HEK293 (cell line): ENCODE measurements around the gene TCOF1.

Experiments
- CTCF ChIA-PET: fragments of 350-600 bp; formaldehyde crosslinking; extraction: SDS; loops from one replicate; lab custom pipeline; 2021; ENCODE audit warnings: antibody characterized with exemption; lab: Yijun Ruan, JAX
- POLR2A ChIA-PET: fragments of 300-600 bp; formaldehyde crosslinking; extraction: SDS; loops from one replicate; lab custom pipeline; 2020; ENCODE audit warnings: antibody characterized with exemption, inconsistent platforms; lab: Yijun Ruan, JAX
- H3K27ac ChIP-seq: fragments of 200-500 bp; sonication (Bioruptor generic); 2 replicates; pipeline ENCODE4 v1.5.1; 2014; ENCODE audit warnings: low read depth, low read length, control low read depth, inconsistent platforms; ENCODE audit errors: extremely low read depth
- H3K36me3 ChIP-seq, 2 experiments: fragments of 200-500 bp in 1 of 2; sonication (Bioruptor generic) in 1 of 2; 1 replicate in 1 of 2; 2 replicates in 1 of 2; pipeline ENCODE4 v1.5.1; 2014 to 2017; ENCODE audit warnings: inconsistent platforms in 2 of 2, low read length in 2 of 2; ENCODE audit not compliant: control insufficient read depth in 2 of 2, insufficient read depth in 1 of 2
- H3K4me1 ChIP-seq: fragments of 200-500 bp; sonication (Bioruptor generic); 2 replicates; pipeline ENCODE4 v1.5.1; 2014; ENCODE audit warnings: mild to moderate bottlenecking, low read length, inconsistent platforms; ENCODE audit not compliant: control insufficient read depth, insufficient read depth
- H3K4me3 ChIP-seq: 2 replicates; pipeline ENCODE4 v1.5.1; 2011; ENCODE audit warnings: low read depth, mild to moderate bottlenecking, control low read depth, low read length, moderate library complexity
- H3K9me3 ChIP-seq: fragments of 200-500 bp; sonication (Bioruptor generic); 2 replicates; pipeline ENCODE4 v1.5.1; 2014; ENCODE audit warnings: low read depth, low read length, inconsistent platforms; ENCODE audit not compliant: control insufficient read depth, insufficient read depth
- HOXC10 ChIP-seq: sonication (generic); formaldehyde crosslinking; IDR thresholded peaks from 2 replicates; pipeline ENCODE4 v1.8.1; 2023; ENCODE audit warnings: mild to moderate bottlenecking, missing genetic modification reagents
- HOXD13 ChIP-seq: sonication (generic); formaldehyde crosslinking; IDR thresholded peaks from 2 replicates; pipeline ENCODE4 v1.8.0; 2022; ENCODE audit warnings: missing genetic modification reagents, borderline replicate concordance
- KLF16 ChIP-seq: fragments of 450-650 bp; formaldehyde crosslinking; IDR thresholded peaks from 2 replicates; pipeline ENCODE4 v1.5.1; 2017; ENCODE audit warnings: missing biosample characterization, missing genetic modification characterization
- KLF7 ChIP-seq: fragments of 450-650 bp; formaldehyde crosslinking; IDR thresholded peaks from 2 replicates; pipeline ENCODE4 v1.5.1; 2016; ENCODE audit warnings: missing biosample characterization, missing genetic modification characterization, borderline replicate concordance
- OVOL3 ChIP-seq: fragments of 450-650 bp; formaldehyde crosslinking; IDR thresholded peaks from 2 replicates; pipeline ENCODE4 v1.5.1; 2016; ENCODE audit warnings: missing biosample characterization, missing genetic modification characterization
- SP3 ChIP-seq: fragments of 450-650 bp; formaldehyde crosslinking; IDR thresholded peaks from 2 replicates; pipeline ENCODE4 v1.5.1; 2016; ENCODE audit warnings: missing biosample characterization, missing genetic modification characterization
- WT1 ChIP-seq: fragments of 450-650 bp; formaldehyde crosslinking; IDR thresholded peaks from 2 replicates; pipeline ENCODE4 v1.5.1; 2016; ENCODE audit warnings: missing biosample characterization, missing genetic modification characterization
- YY1 ChIP-seq: fragments of 450-650 bp; formaldehyde crosslinking; IDR thresholded peaks from 2 replicates; pipeline ENCODE4 v1.5.1; 2018; ENCODE audit warnings: missing biosample characterization, missing genetic modification characterization
- ZBTB49 ChIP-seq: fragments of 450-650 bp; formaldehyde crosslinking; IDR thresholded peaks from 2 replicates; pipeline ENCODE4 v1.5.1; 2016; ENCODE audit warnings: missing biosample characterization, missing genetic modification characterization, low read depth
- ZFP3 ChIP-seq: fragments of 450-650 bp; formaldehyde crosslinking; IDR thresholded peaks from 2 replicates; pipeline ENCODE4 v1.5.1; 2016; ENCODE audit warnings: low read depth, missing biosample characterization, missing genetic modification characterization
- ZNF174 ChIP-seq: fragments of 450-650 bp; formaldehyde crosslinking; IDR thresholded peaks from 2 replicates; pipeline ENCODE4 v1.5.0; 2017; ENCODE audit warnings: missing biosample characterization, mild to moderate bottlenecking, missing genetic modification characterization
- ZNF248 ChIP-seq: fragments of 450-650 bp; formaldehyde crosslinking; IDR thresholded peaks from 2 replicates; pipeline ENCODE4 v1.5.1; 2017; ENCODE audit warnings: missing biosample characterization, missing genetic modification characterization
- ZNF26 ChIP-seq: fragments of 450-650 bp; formaldehyde crosslinking; IDR thresholded peaks from 2 replicates; pipeline ENCODE4 v1.5.1; 2016; ENCODE audit warnings: missing biosample characterization, missing genetic modification characterization
- ZNF391 ChIP-seq: fragments of 450-650 bp; formaldehyde crosslinking; IDR thresholded peaks from 2 replicates; pipeline ENCODE4 v1.5.1; 2016; ENCODE audit warnings: low read depth, missing biosample characterization, missing genetic modification characterization, borderline replicate concordance
- ZNF473 ChIP-seq: fragments of 450-650 bp; formaldehyde crosslinking; IDR thresholded peaks from 2 replicates; pipeline ENCODE4 v1.5.1; 2017; ENCODE audit warnings: missing biosample characterization, missing genetic modification characterization
- ZNF580 ChIP-seq: fragments of 450-650 bp; formaldehyde crosslinking; IDR thresholded peaks from 2 replicates; pipeline ENCODE4 v1.5.1; 2016; ENCODE audit warnings: missing biosample characterization, missing genetic modification characterization
- ZNF600 ChIP-seq: fragments of 450-650 bp; formaldehyde crosslinking; IDR thresholded peaks from 2 replicates; pipeline ENCODE4 v1.5.1; 2016; ENCODE audit warnings: missing biosample characterization, missing genetic modification characterization
- ZNF626 ChIP-seq: fragments of 450-650 bp; sonication (Bioruptor Pico); formaldehyde crosslinking; IDR thresholded peaks from 2 replicates; pipeline ENCODE4 v1.5.1; 2018; ENCODE audit warnings: missing biosample characterization, missing genetic modification characterization, inconsistent platforms
- ZNF629 ChIP-seq: fragments of 450-650 bp; formaldehyde crosslinking; IDR thresholded peaks from 2 replicates; pipeline ENCODE4 v1.5.1; 2017; ENCODE audit warnings: missing biosample characterization, missing genetic modification characterization
- ZNF707 ChIP-seq: fragments of 450-650 bp; formaldehyde crosslinking; IDR thresholded peaks from 2 replicates; pipeline ENCODE4 v1.5.1; 2016; ENCODE audit warnings: missing biosample characterization, missing genetic modification characterization
- ZNF776 ChIP-seq: fragments of 450-650 bp; formaldehyde crosslinking; IDR thresholded peaks from 2 replicates; pipeline ENCODE4 v1.5.0; 2017; ENCODE audit warnings: missing biosample characterization, missing genetic modification characterization, borderline replicate concordance

The TCOF1 gene

GRCh38 chr5:150347003-150347402, 10.5 kb upstream of the TCOF1 start:
- Histone ChIP-seq H3K4me3 (no peak overlapping the region), H3K27ac (no peak overlapping the region)
- POLR2A ChIA-PET, result no interaction called here
- TF ChIP-seq KLF16 (tag by site-specific recombination) (no peak), OVOL3 (no peak), ZNF600 (no peak), HOXC10 (no peak), ZNF629 (tag by site-specific recombination) (no peak), ZNF473 (tag by site-specific recombination) (no peak), HOXD13 (CRISPR knock-in tag) (no peak), YY1 (tag by site-specific recombination) (no peak), KLF7 (tag by site-specific recombination) (no peak), ZNF26 (tag by site-specific recombination) (no peak), ZNF248 (no peak), ZNF626 (no peak), ZNF174 (tag by site-specific recombination) (no peak)
- TF ChIP-seq, all 188 proteins: peak for 0
- no peaks in the 10 kb centered on the region for H3K4me1 ChIP-seq
- H3K9me3 ChIP-seq, result no peaks in the 10 kb centered on the region
- CTCF ChIA-PET, result no interaction called here
- no peaks in the 10 kb centered on the region for H3K36me3 ChIP-seq

GRCh38 chr5:150347451-150347850, 10.0 kb upstream of the TCOF1 start:
- Histone ChIP-seq H3K4me1 (no peaks in the 10 kb centered on the region), H3K4me3 (no peak overlapping the region), H3K27ac (no peak overlapping the region), H3K9me3 (no peaks in the 10 kb centered on the region), H3K36me3 (no peaks in the 10 kb centered on the region)
- ChIA-PET POLR2A (no interaction called here), CTCF (no interaction called here)
- TF ChIP-seq ZFP3 (tag by site-specific recombination), result no peak
- TF ChIP-seq WT1 (tag by site-specific recombination), result no peak
- TF ChIP-seq ZBTB49 (tag by site-specific recombination), result no peak
- TF ChIP-seq ZNF776 (tag by site-specific recombination), result no peak
- no peak for TF ChIP-seq ZNF580 (tag by site-specific recombination)
- TF ChIP-seq ZNF391 (tag by site-specific recombination), result no peak
- TF ChIP-seq ZNF600, result no peak
- no peak for TF ChIP-seq ZNF707 (tag by site-specific recombination)
- TF ChIP-seq SP3 (tag by site-specific recombination), result no peak
